GM12864 (cell line): ENCODE results near the gene UBALD2.
A peak's percentile ranks its signal among the peaks of the same experiment; 100 is the strongest.
"Not testable (repeated sequence)": the region's sequence is repeated elsewhere in the genome, so short reads cannot be mapped to it uniquely, and the experiment has no call there.

Experiments
- DNase-seq: peaks from one replicate; pipeline ENCODE4 v3.0.0-alpha.2; 2011; ENCODE audit warnings: low read depth
- H3K4me3 ChIP-seq: 2 replicates; pipeline ENCODE4 v1.5.1; 2011; ENCODE audit warnings: mild to moderate bottlenecking, low read depth, low read length, control low read depth
- TF ChIP-seq, protein P1 (sequence below): IDR thresholded peaks from 2 replicates; pipeline ENCODE4 v1.5.1; 2011; ENCODE audit warnings: low read depth, mild to moderate bottlenecking, moderate library complexity, low read length, control low read depth, inconsistent platforms; ENCODE audit errors: missing control alignments

Gene UBALD2

DNA sequence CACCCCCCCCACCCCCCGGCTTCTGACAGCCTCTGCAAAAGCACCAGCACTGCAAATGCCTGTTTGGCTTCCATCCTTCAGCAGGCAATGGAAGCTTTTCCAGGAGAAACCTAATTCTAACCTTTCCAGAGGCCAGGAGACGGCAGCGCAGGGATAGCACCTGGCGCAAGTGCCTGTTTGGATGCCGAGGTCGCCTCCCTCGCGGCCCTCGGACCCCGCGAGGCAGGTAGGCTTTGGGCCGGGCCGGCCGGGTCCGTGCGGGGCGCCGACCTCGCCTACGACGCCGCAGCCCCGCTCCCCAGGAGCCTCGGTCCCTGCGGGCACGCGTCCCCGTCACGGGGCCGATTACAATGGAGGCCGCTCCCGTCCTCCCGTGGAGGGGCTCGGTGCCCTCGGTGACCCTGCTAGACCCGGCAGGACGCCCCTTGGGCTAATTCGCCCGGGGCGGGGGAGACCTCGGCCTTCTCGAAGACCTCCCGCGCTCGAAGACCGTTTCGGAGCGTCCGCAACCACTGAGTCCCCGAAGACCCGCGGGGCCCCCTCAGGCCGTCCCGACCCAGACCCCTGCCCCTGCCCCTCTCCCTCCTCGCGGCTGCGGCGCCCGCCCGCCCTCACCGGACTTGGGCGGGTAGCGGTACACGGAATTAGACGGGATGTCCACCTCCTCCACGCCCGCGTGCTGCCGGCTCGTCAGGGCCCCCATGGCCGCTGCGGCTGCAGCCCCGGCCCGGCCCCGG lies 25.4 kb upstream of the UBALD2 start:
- peak overlapping the region; percentile 54 for H3K4me3 ChIP-seq
- TF ChIP-seq, protein P1, sequence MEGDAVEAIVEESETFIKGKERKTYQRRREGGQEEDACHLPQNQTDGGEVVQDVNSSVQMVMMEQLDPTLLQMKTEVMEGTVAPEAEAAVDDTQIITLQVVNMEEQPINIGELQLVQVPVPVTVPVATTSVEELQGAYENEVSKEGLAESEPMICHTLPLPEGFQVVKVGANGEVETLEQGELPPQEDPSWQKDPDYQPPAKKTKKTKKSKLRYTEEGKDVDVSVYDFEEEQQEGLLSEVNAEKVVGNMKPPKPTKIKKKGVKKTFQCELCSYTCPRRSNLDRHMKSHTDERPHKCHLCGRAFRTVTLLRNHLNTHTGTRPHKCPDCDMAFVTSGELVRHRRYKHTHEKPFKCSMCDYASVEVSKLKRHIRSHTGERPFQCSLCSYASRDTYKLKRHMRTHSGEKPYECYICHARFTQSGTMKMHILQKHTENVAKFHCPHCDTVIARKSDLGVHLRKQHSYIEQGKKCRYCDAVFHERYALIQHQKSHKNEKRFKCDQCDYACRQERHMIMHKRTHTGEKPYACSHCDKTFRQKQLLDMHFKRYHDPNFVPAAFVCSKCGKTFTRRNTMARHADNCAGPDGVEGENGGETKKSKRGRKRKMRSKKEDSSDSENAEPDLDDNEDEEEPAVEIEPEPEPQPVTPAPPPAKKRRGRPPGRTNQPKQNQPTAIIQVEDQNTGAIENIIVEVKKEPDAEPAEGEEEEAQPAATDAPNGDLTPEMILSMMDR = no peak
- no peak for DNase-seq

DNA sequence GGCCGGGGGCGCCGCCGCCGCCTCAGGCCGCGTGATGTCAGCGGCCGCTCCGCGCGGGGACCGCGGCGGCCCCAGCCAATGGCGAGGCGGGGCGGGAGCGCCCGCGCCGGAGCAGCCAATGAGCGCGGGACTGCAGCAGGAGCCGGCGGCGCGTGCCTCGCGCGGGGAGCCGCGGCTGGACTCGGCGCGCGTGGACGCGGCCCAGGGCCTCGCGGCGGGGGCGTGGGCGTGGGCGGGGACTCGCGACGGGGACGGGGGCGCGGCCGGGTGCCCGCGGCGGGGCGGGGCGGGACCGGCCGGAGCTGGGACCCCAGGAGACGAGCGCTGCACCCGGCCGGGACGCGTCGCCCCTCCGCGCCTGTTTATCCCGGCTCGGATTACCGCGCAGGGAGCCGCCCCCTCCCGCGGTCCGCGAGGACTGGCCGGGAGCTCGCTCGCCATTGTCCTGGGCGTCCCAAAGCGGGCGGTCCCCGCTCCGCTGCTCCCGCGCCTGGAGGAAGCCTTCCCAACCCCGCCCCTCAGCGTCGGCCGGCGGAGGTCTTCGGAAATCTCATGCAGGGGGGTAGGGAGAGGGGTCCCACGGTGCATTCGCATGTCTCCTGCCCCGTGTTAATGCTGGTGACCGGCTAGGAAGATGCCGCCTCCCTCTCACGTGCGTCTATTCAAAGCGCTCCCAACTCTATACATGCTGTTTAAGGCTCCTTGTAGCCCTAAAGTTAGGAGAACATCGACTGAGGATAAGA lies 24.5 kb upstream of the UBALD2 start, which contains the start of gene RNF157:
TSS of gene RNF157 (minus strand) at position 33 of the 743 bp plus-strand sequence. CDS start 253 bp downstream, outside the sequence.
- TF ChIP-seq, protein P1 = no peak
- DNase-seq = no peak
- H3K4me3 ChIP-seq = peak within 1 kb of the TSS; percentile 54

DNA sequence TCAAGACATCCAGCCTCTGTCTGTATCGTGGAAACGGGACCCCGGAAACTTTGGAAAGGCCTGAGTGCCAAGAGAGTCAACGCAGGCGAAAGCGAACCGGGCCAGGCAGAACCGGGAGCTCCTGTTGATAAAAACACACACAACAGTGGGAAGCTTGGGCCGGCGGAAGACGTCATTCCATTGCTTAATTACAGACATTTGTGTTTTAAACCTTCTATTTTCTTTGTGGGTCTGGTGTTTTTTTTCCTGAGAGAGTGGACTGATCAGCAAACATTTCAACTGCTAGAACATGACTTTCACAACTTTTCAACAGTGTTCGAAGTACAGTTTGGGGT lies 24.0 kb upstream of the UBALD2 start:
- H3K4me3 ChIP-seq = peak overlapping the region; percentile 54
- DNase-seq = no peak
- TF ChIP-seq, protein P1 = no peak

DNA sequence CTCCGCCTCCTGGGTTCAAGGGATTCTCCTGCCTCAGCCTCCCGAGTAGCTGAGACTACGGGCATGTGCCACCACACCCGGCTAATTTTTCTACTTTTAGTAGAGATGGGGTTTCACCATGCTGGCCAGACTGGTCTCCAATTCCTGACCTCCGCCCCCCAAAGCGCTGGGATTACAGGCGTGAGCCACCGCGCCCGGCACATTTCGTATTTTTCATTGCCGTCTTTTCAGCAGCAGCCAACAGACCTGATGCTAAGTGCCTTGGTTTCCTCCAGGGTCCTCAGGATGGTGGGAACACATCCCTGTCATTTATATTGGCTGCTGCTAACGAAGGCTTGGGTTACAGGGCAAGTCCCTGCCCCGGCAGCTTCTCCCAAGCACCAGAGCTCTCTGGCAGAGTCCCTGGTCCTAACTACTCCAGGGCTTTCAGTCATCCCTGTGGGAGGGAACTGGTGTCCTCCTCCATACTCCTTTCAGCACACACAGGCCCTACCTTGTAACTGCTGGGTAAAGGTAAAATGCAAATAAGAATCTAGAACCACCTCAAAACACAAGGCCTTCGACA lies 23.4 kb upstream of the UBALD2 start:
- TF ChIP-seq, protein P1 = no peak
- no peak overlapping the region for H3K4me3 ChIP-seq

DNA sequence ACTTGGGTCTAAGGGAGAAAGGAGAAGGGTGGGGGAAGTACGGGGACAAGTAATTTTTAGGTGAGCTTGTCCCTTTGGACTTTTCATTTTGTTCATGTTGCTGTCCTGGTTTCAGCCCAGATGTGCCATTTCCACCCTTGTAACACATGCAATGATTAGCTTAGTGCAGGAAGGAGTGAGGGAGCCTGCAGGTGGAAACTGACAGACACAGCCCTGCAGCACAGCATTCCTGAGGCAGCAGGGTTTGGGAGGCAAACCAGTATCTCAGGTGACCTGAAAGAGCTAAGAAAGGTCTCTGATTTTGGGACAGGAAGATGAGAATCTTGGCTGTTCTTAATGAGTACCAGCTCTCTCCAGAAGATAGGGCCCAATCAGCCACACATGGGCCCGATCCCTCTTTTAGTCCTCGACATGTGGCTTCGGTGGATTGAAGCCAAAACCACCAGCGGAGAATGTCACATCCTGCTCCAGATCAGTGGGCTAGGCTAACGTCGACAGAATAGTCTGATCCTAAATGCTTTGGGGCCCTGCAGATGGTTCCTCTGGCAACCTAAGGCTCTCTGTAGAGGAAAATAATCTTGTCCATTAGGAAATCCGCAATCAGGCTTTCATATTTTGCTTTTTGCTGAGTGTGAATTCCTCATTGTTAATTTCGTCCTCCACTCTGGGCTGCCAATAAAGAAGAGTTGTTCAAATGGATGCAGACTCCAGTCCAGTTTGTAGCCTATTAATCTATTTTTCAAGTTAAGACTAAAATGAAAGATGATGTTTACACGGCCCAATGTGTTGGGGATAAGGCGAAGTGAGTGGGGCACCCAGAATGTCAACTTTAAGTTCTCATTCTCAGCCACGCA lies 21.1 kb upstream of the UBALD2 start:
- no peak for DNase-seq
- TF ChIP-seq, protein P1 = no peak
- no peak overlapping the region for H3K4me3 ChIP-seq

More for the DNA sequence above, 23.4 kb upstream of the UBALD2 start:
- no peak for DNase-seq

DNA sequence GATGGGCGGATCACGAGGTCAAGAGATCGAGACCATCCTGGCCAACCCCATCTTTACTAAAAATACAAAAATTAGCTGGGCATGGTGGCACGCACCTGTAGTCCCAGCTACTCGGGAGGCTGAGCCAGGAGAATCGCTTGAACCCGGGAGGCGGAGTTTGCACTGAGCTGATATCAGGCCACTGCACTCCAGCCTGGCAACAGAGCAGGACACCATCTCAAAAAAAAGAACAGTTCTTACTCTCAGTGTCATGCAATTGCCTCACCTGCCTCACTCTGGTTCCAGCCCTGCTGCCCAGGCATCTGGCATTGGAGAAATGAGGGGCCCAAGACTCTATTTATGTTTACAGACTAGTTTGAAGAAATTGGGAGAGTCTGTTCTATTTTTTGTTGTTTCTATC lies 20.4 kb upstream of the UBALD2 start:
- DNase-seq, H3K4me3 ChIP-seq: not testable (repeated sequence)
